K562 (cell line): ENCODE data around the gene NPAS2. TPM values are rescaled to one million over a fixed set of nuclear protein-coding genes. Genes with fewer than 3 reads are reported as not detected.

ENCODE experiments used
- ATAC-seq: fragments of 200-7000 bp; cut with Tn5 transposase; 3 replicates; pipeline ENCODE4 v1.9.1; 2020; ENCODE audit warnings: moderate library complexity
- BruUV-seq: library from RNA; stranded (reverse); fragments of 400-500 nt; replicated peaks from 2 replicates; lab custom pipeline; 2021; lab: Mats Ljungman, UMichigan
- CTCF ChIA-PET: fragments of 300-600 bp; formaldehyde crosslinking; extraction: SDS; loops from one replicate; lab custom pipeline; 2021; ENCODE audit warnings: low intra/inter-chr PET ratio; lab: Yijun Ruan, JAX
- POLR2A ChIA-PET: fragments of 300-600, 350-650 bp; sonication (Branson Sonifier 250); formaldehyde crosslinking; extraction: SDS; loops from one replicate; lab custom pipeline; 2021; ENCODE audit warnings: antibody characterized with exemption, inconsistent platforms; lab: Yijun Ruan, JAX
- DNase-seq, 4 experiments: peaks; one replicate each; pipeline versions ENCODE4 v3.0.0 to v3.0.0-alpha.2; 2011 to 2018; ENCODE audit warnings: low spot score in 3 of 4, mixed read lengths in 3 of 4; ENCODE audit errors: extremely low read depth in 1 of 4
- FAIRE-seq: peaks from 2 replicates; lab custom pipeline; 2011; peaks lifted over from hg19 to GRCh38; lab: Jason Lieb, UNC
- H2AFZ ChIP-seq: 2 replicates; pipeline ENCODE4 v1.6.0; 2011; ENCODE audit warnings: low read depth, low read length, control low read depth, inconsistent platforms
- H3K27ac ChIP-seq: fragments of 200-600 bp; 3 replicates; pipeline ENCODE4 v1.8.0; 2011; ENCODE audit warnings: low read depth, mild to moderate bottlenecking, control low read depth, inconsistent platforms, low read length, moderate library complexity, mixed read lengths; ENCODE audit errors: extremely low read depth
- H3K27me3 ChIP-seq, 2 experiments: fragments of 300-600 bp in 1 of 2; 2 replicates in 1 of 2; 3 replicates in 1 of 2; pipeline versions ENCODE4 v1.6.0 to v1.8.0; 2011; ENCODE audit warnings: inconsistent platforms in 2 of 2, low read length in 2 of 2, mild to moderate bottlenecking in 1 of 2, mixed read lengths in 1 of 2, moderate library complexity in 1 of 2; ENCODE audit not compliant: control insufficient read depth in 2 of 2, insufficient read depth in 2 of 2
- H3K36me3 ChIP-seq: fragments of 300-600 bp; 3 replicates; pipeline ENCODE4 v1.8.0; 2011; ENCODE audit warnings: mild to moderate bottlenecking, low read length, inconsistent platforms; ENCODE audit not compliant: control insufficient read depth, insufficient read depth
- H3K4me1 ChIP-seq, 2 experiments: fragments of 200-600 bp in 1 of 2; replicated peaks in 1 of 2; 2 replicates in 1 of 2; 3 replicates in 1 of 2; pipeline versions ENCODE4 v1.5.1 to v1.8.0; 2011; ENCODE audit warnings: inconsistent platforms in 2 of 2, low read length in 2 of 2, mild to moderate bottlenecking in 1 of 2, mixed read lengths in 1 of 2, moderate library complexity in 1 of 2; ENCODE audit not compliant: control insufficient read depth in 2 of 2, insufficient read depth in 2 of 2
- H3K4me2 ChIP-seq: 2 replicates; pipeline ENCODE4 v1.6.1; 2011; ENCODE audit warnings: low read length, control low read depth, inconsistent platforms, mixed read lengths; ENCODE audit not compliant: insufficient read depth
- H3K4me3 ChIP-seq: fragments of 200-600 bp; sonication (generic), shearing (Covaris generic); 2 replicates; pipeline ENCODE4 v1.5.1; 2016; ENCODE audit warnings: control low read depth, inconsistent platforms
- H3K79me2 ChIP-seq: fragments of 200-600 bp; 3 replicates; pipeline ENCODE4 v1.8.0; 2011; ENCODE audit warnings: low read length, inconsistent platforms; ENCODE audit not compliant: control insufficient read depth, insufficient read depth
- H3K9ac ChIP-seq, 2 experiments: 2 replicates each; pipeline versions ENCODE4 v1.6.0 to v1.6.1; 2011; ENCODE audit warnings: low read depth in 2 of 2, low read length in 2 of 2, control low read depth in 1 of 2, inconsistent platforms in 1 of 2, mild to moderate bottlenecking in 1 of 2, mixed read lengths in 1 of 2; ENCODE audit not compliant: insufficient read depth in 1 of 2
- H3K9me1 ChIP-seq: one replicate; pipeline ENCODE4 v1.6.0; 2011; ENCODE audit warnings: inconsistent platforms, mild to moderate bottlenecking, low read length, moderate library complexity; ENCODE audit not compliant: control insufficient read depth, insufficient read depth
- H3K9me3 ChIP-seq: replicated peaks from 2 replicates; pipeline ENCODE4 v1.5.1; 2011; ENCODE audit warnings: low read depth, low read length, inconsistent platforms; ENCODE audit not compliant: control insufficient read depth, insufficient read depth
- H4K20me1 ChIP-seq: replicated peaks from 2 replicates; pipeline ENCODE4 v1.6.1; 2011; ENCODE audit warnings: low read length, inconsistent platforms, mixed read lengths; ENCODE audit not compliant: control insufficient read depth, insufficient read depth
- IRF2 ChIP-seq: sonication (generic); formaldehyde crosslinking; IDR thresholded peaks from 2 replicates; pipeline ENCODE4 v1.8.1; 2022; ENCODE audit warnings: mild to moderate bottlenecking, missing genetic modification reagents
- NR2C2 ChIP-seq, 2 experiments: fragments of 200-800 bp in 1 of 2; sonication (Bioruptor generic) in 1 of 2; sonication (generic) in 1 of 2; formaldehyde crosslinking in 1 of 2; IDR thresholded peaks; 2 replicates each; pipeline versions ENCODE4 v1.6.1 to v1.8.0; 2016 to 2022; ENCODE audit warnings: mild to moderate bottlenecking in 1 of 2, missing compliant biosample characterization in 1 of 2, missing genetic modification characterization in 1 of 2, missing genetic modification reagents in 1 of 2
- SIX5 ChIP-seq, 2 experiments: IDR thresholded peaks; 2 replicates each; pipeline ENCODE4 v1.6.1; 2011; ENCODE audit warnings: low read length in 2 of 2, borderline replicate concordance in 1 of 2, low read depth in 1 of 2, mild to moderate bottlenecking in 1 of 2, moderate library complexity in 1 of 2; ENCODE audit not compliant: insufficient read depth in 1 of 2
- ZNF263 ChIP-seq: sonication (generic); formaldehyde crosslinking; IDR thresholded peaks from 2 replicates; pipeline ENCODE4 v1.8.0; 2022; ENCODE audit warnings: mild to moderate bottlenecking, missing genetic modification reagents, borderline replicate concordance
- ZNF75A ChIP-seq: fragments of 450-650 bp; formaldehyde crosslinking; IDR thresholded peaks from 2 replicates; pipeline ENCODE4 v1.4.0; 2020; ENCODE audit warnings: mild to moderate bottlenecking
- WGBS: fragments of 100-300 bp; shearing (Covaris generic); methylation state at CpG from one replicate; pipeline ENCODE4 v1.1.6; 2016; ENCODE audit warnings: low coverage, mixed read lengths; ENCODE audit not compliant: insufficient coverage; ENCODE audit errors: missing lambda C conversion rate; 5-methylcytosine and 5-hydroxymethylcytosine counted together
- in situ Hi-C: fragments of 300-500 bp; cut with MboI; formaldehyde crosslinking; loops from 4 replicates; pipeline ENCODE4 v1.15.0; 2018; ENCODE audit warnings: inconsistent platforms, mixed read lengths
- intact Hi-C: fragments of 100-400 bp; cut with micrococcal nuclease; formaldehyde crosslinking; loops from 2 replicates; pipeline ENCODE4 v1.14.2; 2022
- polyA plus RNA-seq, 8 experiments: library from polyadenylated mRNA; depleted of rRNA in 4 of 8; stranded (reverse) in 5 of 8; unstranded in 3 of 8; fragments of >200 nt; fragmentation: Nextera tagmentation in 2 of 8; fragmentation: Illumina TruSeq in 1 of 8; extraction: Ambion mirVana in 2 of 8; extraction: Trizol in 1 of 8; gene quantifications; 2 replicates each; pipeline versions ENCODE4 v1.2.1 to v1.2.3, GENCODE V29; 2011 to 2014; ENCODE audit warnings: inconsistent platforms in 1 of 8, missing spikeins in 1 of 8
- total RNA-seq, 7 experiments: library from RNA; depleted of rRNA in 6 of 7; stranded (reverse); fragments of >200 nt in 6 of 7; fragmentation: Illumina TruSeq in 2 of 7; extraction: Trizol in 2 of 7; gene quantifications; 2 replicates each; pipeline versions ENCODE4 v1.2.1 to v1.2.3, GENCODE V29; 2011 to 2021; ENCODE audit warnings: low replicate concordance in 1 of 7

Gene NPAS2
- total and polyA plus RNA-seq, 9 of the 15 experiments (the other 6 are each of a cell fraction or from before 2014, with no cell fraction given), result 0.06 to 0.29 (median 0.07) TPM; not detected in 5

GRCh38 chr2:100880730-100881129, 60.8 kb downstream of the NPAS2 start:
- POLR2A ChIA-PET, result no interaction called here
- no peaks in the 10 kb centered on the region for H3K79me2 ChIP-seq
- H3K4me2 ChIP-seq, result no peak overlapping the region
- H3K4me3 ChIP-seq, result no peak overlapping the region
- no peak overlapping the region for H3K27ac ChIP-seq
- no peaks in the 10 kb centered on the region for H3K9me1 ChIP-seq
- in situ Hi-C loops, result no loop called here
- H2AFZ ChIP-seq, result no peak overlapping the region
- no peak for DNase-seq
- no peak for ATAC-seq
- TF ChIP-seq ZNF75A (CRISPR knock-in tag) (no peak), IRF2 (CRISPR knock-in tag) (no peak), ZNF263 (CRISPR knock-in tag) (peak; percentile 76), SIX5 (IDR thresholded peaks at IDR 0.05; ENCODE audit: borderline replicate concordance in 1 of 2, insufficient read depth in 1 of 2, low read depth in 1 of 2, low read length in 2 of 2) (no peak), NR2C2 (CRISPR knock-in tag; IDR thresholded peaks at IDR 0.05) (no peak), NR2C2 (tag; IDR thresholded peaks at IDR 0.05) (no peak)
- TF ChIP-seq, all 486 proteins: peak for 1
- H3K4me1 ChIP-seq, result no peaks in the 10 kb centered on the region; a peak in 1 of 5 replicates
- intact Hi-C loops, result no loop called here
- CTCF ChIA-PET, result no interaction called here
- FAIRE-seq, result no peak
- no peaks in the 10 kb centered on the region for H3K36me3 ChIP-seq
- BruUV-seq, result no TSS peak
- no peaks in the 10 kb centered on the region for H4K20me1 ChIP-seq
- 32% methylated on average over 7 of the region's 7 CpGs for WGBS
- peaks cover 0 to 5% of the 10 kb centered on the region in 2 experiments; a peak in 2 of 5 replicates for H3K27me3 ChIP-seq
- H3K9me3 ChIP-seq, result no peaks in the 10 kb centered on the region
- H3K9ac ChIP-seq, result no peak overlapping the region
